HepG2 (cell line): ENCODE results near the gene OR5A2. TPM values are rescaled to one million over a fixed set of nuclear protein-coding genes. Genes with fewer than 3 reads are reported as not detected.

Experiments used
- ATAC-seq: fragments of 200-7000 bp; cut with Tn5 transposase; 3 replicates; pipeline ENCODE4 v1.9.1; 2020; ENCODE audit warnings: mild to moderate bottlenecking, moderate library complexity
- BruUV-seq: library from RNA; stranded (reverse); fragments of 400-500 nt; replicated peaks from 2 replicates; lab custom pipeline; 2021; lab: Mats Ljungman, UMichigan
- CTCF ChIA-PET: fragments of 300-600 bp; formaldehyde crosslinking; extraction: SDS; loops from one replicate; lab custom pipeline; 2021; ENCODE audit warnings: low total read pairs, inconsistent platforms, low intra/inter-chr PET ratio; lab: Yijun Ruan, JAX
- POLR2A ChIA-PET: fragments of 350-600 bp; sonication (Branson Sonifier 250); formaldehyde crosslinking; loops from one replicate; lab custom pipeline; 2020; ENCODE audit warnings: antibody characterized with exemption, inconsistent platforms; lab: Yijun Ruan, JAX
- DNase-seq: peaks from one replicate; pipeline ENCODE4 v3.0.0-alpha.2; 2015; ENCODE audit warnings: low spot score
- FAIRE-seq: peaks from 3 replicates; lab custom pipeline; 2011; peaks lifted over from hg19 to GRCh38; lab: Jason Lieb, UNC
- H2AFZ ChIP-seq: one replicate; pipeline ENCODE4 v1.6.1; 2011; ENCODE audit warnings: low read length, inconsistent platforms
- H3K27ac ChIP-seq: fragments of 300-600 bp; 3 replicates; pipeline ENCODE4 v1.8.0; 2011; ENCODE audit warnings: mixed run types, mild to moderate bottlenecking, mixed read lengths, low read length, inconsistent platforms; ENCODE audit not compliant: insufficient read depth; ENCODE audit errors: extremely low read length
- H3K27me3 ChIP-seq, 2 experiments: fragments of 200-600 bp in 1 of 2; 2 replicates in 1 of 2; 3 replicates in 1 of 2; pipeline versions ENCODE4 v1.6.0 to v1.8.0; 2011; ENCODE audit warnings: low read length in 2 of 2, mild to moderate bottlenecking in 2 of 2, moderate library complexity in 2 of 2, inconsistent platforms in 1 of 2; ENCODE audit not compliant: insufficient read depth in 2 of 2, control insufficient read depth in 1 of 2
- H3K36me3 ChIP-seq, 2 experiments: fragments of 200-600 bp in 1 of 2; replicated peaks in 1 of 2; 2 replicates in 1 of 2; 3 replicates in 1 of 2; pipeline versions ENCODE4 v1.5.1 to v1.8.0; 2011; ENCODE audit warnings: low read length in 2 of 2, inconsistent platforms in 1 of 2; ENCODE audit not compliant: insufficient read depth in 2 of 2, control insufficient read depth in 1 of 2
- H3K4me1 ChIP-seq: 2 replicates; pipeline ENCODE4 v1.5.1; 2012; ENCODE audit warnings: low read length, inconsistent platforms; ENCODE audit not compliant: insufficient read depth
- H3K4me2 ChIP-seq: 2 replicates; pipeline ENCODE4 v1.6.0; 2011; ENCODE audit warnings: low read depth, low read length, inconsistent platforms
- H3K4me3 ChIP-seq, 3 experiments: fragments of 200-600 bp in 1 of 3; sonication (generic), shearing (Covaris generic) in 1 of 3; replicated peaks in 1 of 3; 2 replicates each; pipeline ENCODE4 v1.5.1; 2011 to 2016; ENCODE audit warnings: low read length in 3 of 3, inconsistent platforms in 2 of 3, low read depth in 2 of 3, mild to moderate bottlenecking in 2 of 3, control low read depth in 1 of 3, mixed read lengths in 1 of 3; ENCODE audit not compliant: insufficient read depth in 1 of 3
- H3K79me2 ChIP-seq: one replicate; pipeline ENCODE4 v1.6.1; 2011; ENCODE audit warnings: low read length, inconsistent platforms; ENCODE audit not compliant: insufficient read depth
- H3K9ac ChIP-seq: 2 replicates; pipeline ENCODE4 v1.6.0; 2011; ENCODE audit warnings: mild to moderate bottlenecking, low read depth, low read length, inconsistent platforms; ENCODE audit not compliant: insufficient read depth
- H3K9me3 ChIP-seq: 2 replicates; pipeline ENCODE4 v1.5.1; 2012; ENCODE audit warnings: mild to moderate bottlenecking, low read length
- H4K20me1 ChIP-seq: 2 replicates; pipeline ENCODE4 v1.6.0; 2011; ENCODE audit warnings: inconsistent platforms, mild to moderate bottlenecking, low read length, moderate library complexity; ENCODE audit not compliant: insufficient read depth
- ETV6 ChIP-seq: sonication (generic); formaldehyde crosslinking; conservative IDR thresholded peaks from 2 replicates; pipeline ENCODE4 v1.4.0; 2020; ENCODE audit warnings: missing genetic modification reagents
- GPN1 ChIP-seq: sonication (generic); formaldehyde crosslinking; IDR thresholded peaks from 2 replicates; pipeline ENCODE4 v1.5.1; 2020; ENCODE audit warnings: missing genetic modification reagents, borderline replicate concordance
- HDAC2 ChIP-seq: sonication (generic); formaldehyde crosslinking; IDR thresholded peaks from 2 replicates; pipeline ENCODE4 v1.4.0; 2020; ENCODE audit warnings: missing genetic modification reagents
- MAF1 ChIP-seq: sonication (generic); formaldehyde crosslinking; IDR thresholded peaks from 2 replicates; pipeline ENCODE4 v1.5.0; 2020; ENCODE audit warnings: missing genetic modification reagents, borderline replicate concordance
- MLLT10 ChIP-seq: sonication (generic); formaldehyde crosslinking; IDR thresholded peaks from 2 replicates; pipeline ENCODE4 v1.4.0; 2020; ENCODE audit warnings: missing genetic modification reagents
- SMAD3 ChIP-seq: sonication (generic); formaldehyde crosslinking; IDR thresholded peaks from 2 replicates; pipeline ENCODE4 v1.4.0; 2020; ENCODE audit warnings: missing genetic modification reagents
- TFE3 ChIP-seq: IDR thresholded peaks from 2 replicates; pipeline ENCODE4 v1.6.1; 2016
- ZBTB1 ChIP-seq: sonication (generic); formaldehyde crosslinking; IDR thresholded peaks from 2 replicates; pipeline ENCODE4 v1.4.0; 2020; ENCODE audit warnings: missing genetic modification reagents, borderline replicate concordance
- ZBTB8A ChIP-seq: sonication (generic); formaldehyde crosslinking; IDR thresholded peaks from 2 replicates; pipeline ENCODE4 v1.4.0; 2020; ENCODE audit warnings: mild to moderate bottlenecking, low read depth, missing genetic modification reagents, borderline replicate concordance
- ZNF83 ChIP-seq: sonication (generic); formaldehyde crosslinking; IDR thresholded peaks from 2 replicates; pipeline ENCODE4 v1.4.0; 2020; ENCODE audit warnings: missing genetic modification reagents, mild to moderate bottlenecking, borderline replicate concordance
- ZSCAN21 ChIP-seq: sonication (generic); formaldehyde crosslinking; IDR thresholded peaks from 2 replicates; pipeline ENCODE4 v1.8.0; 2022; ENCODE audit warnings: mild to moderate bottlenecking, missing genetic modification reagents, moderate library complexity, borderline replicate concordance
- WGBS: methylation state at CpG from one replicate; pipeline ENCODE4 v1.1.6; 2017; ENCODE audit warnings: low lambda C conversion rate; 5-methylcytosine and 5-hydroxymethylcytosine counted together
- in situ Hi-C: cut with HindIII; loops from 2 replicates; pipeline ENCODE4 v1.10.0; 2017; ENCODE audit warnings: low pct_unique_long_range_greater_than_20kb; ENCODE audit not compliant: extremely low pct_ligation_motif_present
- intact Hi-C: fragments of 100-400 bp; cut with micrococcal nuclease; formaldehyde crosslinking; loops from one replicate; pipeline ENCODE4 v1.10.0; 2022; ENCODE audit not compliant: unreplicated experiment
- polyA plus RNA-seq, 8 experiments: library from polyadenylated mRNA; depleted of rRNA in 3 of 8; stranded (reverse) in 7 of 8; unstranded in 1 of 8; fragments of >200 nt; fragmentation: Illumina TruSeq in 4 of 8; extraction: Trizol in 4 of 8; gene quantifications; 2 replicates each; pipeline versions ENCODE4 v1.2.1 to v1.2.3, GENCODE V29; 2011 to 2016; ENCODE audit warnings: low read depth in 4 of 8, missing spikeins in 1 of 8, mixed read lengths in 1 of 8; ENCODE audit not compliant: insufficient read depth in 1 of 8
- total RNA-seq, 5 experiments: library from RNA; depleted of rRNA; stranded (reverse); fragments of >200 nt; fragmentation: Illumina TruSeq; extraction: Trizol; gene quantifications; 2 replicates each; pipeline ENCODE4 v1.2.3, GENCODE V29; 2016; ENCODE audit warnings: low read depth in 1 of 5

OR5A2 gene
- total and polyA plus RNA-seq, 2 of the 13 experiments (the other 11 are each of a cell fraction or from before 2014, with no cell fraction given), result not detected

- Histone ChIP-seq H3K4me1 (no peaks in the 10 kb centered on the region), H2AFZ (no peak overlapping the region), H3K36me3 (no peaks in the 10 kb centered on the region), H3K4me2 (no peak overlapping the region), H3K27ac (no peak overlapping the region), H3K27me3 (peaks cover 0 to 3% of the 10 kb centered on the region in 2 experiments; a peak in 2 of 5 replicates), H3K9me3 (no peaks in the 10 kb centered on the region), H3K4me3 (no peak overlapping the region), H3K79me2 (no peaks in the 10 kb centered on the region), H3K9ac (no peak overlapping the region), H4K20me1 (no peaks in the 10 kb centered on the region)
- BruUV-seq, result no TSS peak
- POLR2A ChIA-PET, result no interaction called here
- no peak for FAIRE-seq
- in situ Hi-C loops (no loop called here), intact Hi-C loops (no loop called here)
- no peak for ATAC-seq
- DNase-seq, result no peak
- CTCF ChIA-PET, result no interaction called here
- TF ChIP-seq ZBTB8A (CRISPR knock-in tag) (no peak), SMAD3 (CRISPR knock-in tag) (no peak), HDAC2 (no peak), ZBTB1 (CRISPR knock-in tag) (no peak), MAF1 (CRISPR knock-in tag) (no peak)
- WGBS, result 23% methylated on average over 7 of the region's 7 CpGs
Measured at GRCh38 chr11:59437770-59438169, 11.6 kb upstream of the OR5A2 start.

DNA sequence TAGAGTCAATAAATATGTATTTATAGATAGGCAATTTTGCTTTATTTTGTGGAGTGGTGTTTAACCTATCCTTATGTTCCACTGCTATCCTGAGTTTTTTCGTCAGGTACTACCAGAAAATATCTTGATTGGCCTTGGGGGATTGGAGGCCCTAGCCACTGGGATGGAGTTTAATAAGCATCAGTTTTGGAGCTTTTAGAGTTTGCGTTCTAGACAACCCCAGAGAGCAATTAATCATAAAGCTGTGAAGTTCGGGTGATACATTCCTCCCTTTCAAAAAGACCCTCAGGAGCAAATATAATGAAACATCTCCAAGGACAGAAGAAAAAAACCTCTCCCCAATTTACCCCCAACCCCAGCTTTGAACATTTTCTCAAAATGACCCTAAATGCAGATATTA lies 10.0 kb upstream of the OR5A2 start, which contains the start of gene OR5A1:
Gene OR5A1, plus strand, starts transcription at position 301 of the 400 bp plus-strand sequence. CDS start 6,700 bp downstream, outside the sequence.
- Histone ChIP-seq H3K27me3 (peaks cover 0 to 3% of the 10 kb centered on the region in 2 experiments; a peak in 2 of 5 replicates), H3K9ac (no peak within 1 kb of the TSS), H3K4me1 (no peaks in the 10 kb centered on the region), H3K4me3 (no peak within 1 kb of the TSS), H4K20me1 (no peaks in the 10 kb centered on the region), H3K27ac (no peak within 1 kb of the TSS), H3K4me2 (no peak within 1 kb of the TSS), H3K36me3 (no peaks in the 10 kb centered on the region), H3K79me2 (no peaks in the 10 kb centered on the region), H2AFZ (no peak within 1 kb of the TSS), H3K9me3 (no peaks in the 10 kb centered on the region)
- ChIA-PET CTCF (no interaction called here), POLR2A (no interaction called here)
- in situ Hi-C loops (no loop called here), intact Hi-C loops (no loop called here)
- TF ChIP-seq TFE3 (CRISPR knock-in tag), result no peak
- no peak for TF ChIP-seq ETV6 (CRISPR knock-in tag)
- no peak for TF ChIP-seq ZSCAN21
- no peak for TF ChIP-seq ZNF83 (CRISPR knock-in tag)
- no peak for TF ChIP-seq MLLT10 (CRISPR knock-in tag)
- TF ChIP-seq GPN1 (CRISPR knock-in tag), result no peak
- no peak for ATAC-seq
- DNase-seq, result no peak
- no TSS peak for BruUV-seq
- FAIRE-seq, result no peak
- 13% methylated on average over 3 of the region's 3 CpGs for WGBS
